NB4 (cell line): ENCODE data around the gene MRPL33.

Experiments used
- DNase-seq: peaks from one replicate; pipeline ENCODE4 v3.0.0; 2010; ENCODE audit warnings: low read depth
- H3K4me3 ChIP-seq: one replicate; pipeline ENCODE4 v1.5.1; 2011; ENCODE audit warnings: mild to moderate bottlenecking, low read depth, low read length, moderate library complexity
- CTCF ChIP-seq: IDR thresholded peaks from one replicate; pipeline ENCODE4 v1.5.1; 2012; ENCODE audit warnings: low read depth, low read length
- MYC ChIP-seq: IDR thresholded peaks from 2 replicates; pipeline ENCODE4 v1.6.1; 2011; ENCODE audit warnings: low read depth, low read length
- POLR2A ChIP-seq: IDR thresholded peaks from 2 replicates; pipeline ENCODE4 v1.6.1; 2011; ENCODE audit warnings: mild to moderate bottlenecking; ENCODE audit not compliant: insufficient read length; ENCODE audit errors: extremely low read depth
- TF ChIP-seq, protein P1 (sequence below): IDR thresholded peaks from 2 replicates; pipeline ENCODE4 v1.6.1; 2011; ENCODE audit warnings: low read depth, low read length

The MRPL33 gene

GRCh38 chr2:27727257-27727656, 44.3 kb upstream of the MRPL33 start:
- DNase-seq = peak; percentile 41
- TF ChIP-seq MYC (no peak), POLR2A (no peak), CTCF (no peak)
- TF ChIP-seq, protein P1, sequence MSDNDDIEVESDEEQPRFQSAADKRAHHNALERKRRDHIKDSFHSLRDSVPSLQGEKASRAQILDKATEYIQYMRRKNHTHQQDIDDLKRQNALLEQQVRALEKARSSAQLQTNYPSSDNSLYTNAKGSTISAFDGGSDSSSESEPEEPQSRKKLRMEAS = no peak
- H3K4me3 ChIP-seq = no peak overlapping the region

GRCh38 chr2:27728081-27728858, 43.2 kb upstream of the MRPL33 start:
- DNase-seq = no peak
- TF ChIP-seq MYC = no peak
- no peak for TF ChIP-seq POLR2A
- no peak for TF ChIP-seq CTCF
- TF ChIP-seq, protein P1 = no peak
- H3K4me3 ChIP-seq = no peak overlapping the region

- DNase-seq = no peak
- no peak overlapping the region for H3K4me3 ChIP-seq
- TF ChIP-seq, protein P1 = no peak
- TF ChIP-seq MYC = no peak
- TF ChIP-seq POLR2A = no peak
- TF ChIP-seq CTCF = no peak
These were observed 42.3 kb upstream of the MRPL33 start for GRCh38 chr2:27729198-27729597.

GRCh38 chr2:27729614-27730013, 41.9 kb upstream of the MRPL33 start:
- TF ChIP-seq, protein P1 = no peak
- TF ChIP-seq MYC (no peak), CTCF (no peak), POLR2A (no peak)
- no peak overlapping the region for H3K4me3 ChIP-seq

DNA sequence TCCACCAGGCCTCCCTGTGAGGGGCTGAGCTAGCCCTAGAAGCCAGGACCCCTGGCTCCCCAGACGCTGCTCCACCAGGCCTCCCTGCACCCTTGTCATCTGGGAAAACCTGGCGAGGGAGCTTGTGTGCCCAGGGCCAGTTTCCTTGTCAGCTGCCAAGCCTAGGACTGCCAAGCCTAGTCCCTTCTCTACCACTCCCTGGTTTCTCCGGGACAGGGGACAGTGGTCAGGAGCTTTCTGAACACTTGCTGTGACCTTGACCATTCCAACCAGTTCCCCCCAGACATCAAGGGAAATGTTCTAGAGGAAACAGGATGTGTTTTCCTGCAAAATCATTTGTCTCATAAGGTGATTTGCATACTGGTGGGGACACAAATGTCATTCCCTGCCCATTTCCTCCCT, 41.3 kb upstream of the MRPL33 start:
- H3K4me3 ChIP-seq = no peak overlapping the region
- no peak for DNase-seq
- TF ChIP-seq MYC (no peak), POLR2A (no peak), CTCF (no peak)
- TF ChIP-seq, protein P1 = no peak

More at GRCh38 chr2:27729614-27730013, 41.9 kb upstream of the MRPL33 start:
- no peak for DNase-seq
